CD14-positive monocyte (primary cell): Measurements from ENCODE around the gene SLC2A9. TPM values are rescaled to one million over a fixed set of nuclear protein-coding genes. Genes with fewer than 3 reads are reported as not detected.

Experiments used
- DNase-seq, 3 donors: peaks; one replicate each; pipeline ENCODE4 v3.0.0-alpha.2; 2011 to 2022
- H2AFZ ChIP-seq: 2 replicates; pipeline ENCODE4 v1.6.0; 2012; ENCODE audit warnings: mild to moderate bottlenecking, low read depth, low read length, inconsistent platforms; ENCODE audit not compliant: insufficient read depth, poor library complexity, severe bottlenecking
- H3K27ac ChIP-seq, 2 donors: 1 replicate in 1 of 2; 2 replicates in 1 of 2; pipeline ENCODE4 v1.5.1; 2012 to 2013; ENCODE audit warnings: low read length in 2 of 2, control low read depth in 1 of 2, inconsistent platforms in 1 of 2, low read depth in 1 of 2, mild to moderate bottlenecking in 1 of 2
- H3K27me3 ChIP-seq, 2 donors: one replicate each; pipeline versions ENCODE4 v1.6.0 to v1.6.1; 2011 to 2013; ENCODE audit warnings: low read length in 2 of 2; ENCODE audit not compliant: control insufficient read depth in 2 of 2, insufficient read depth in 2 of 2
- H3K36me3 ChIP-seq, 2 donors: replicated peaks in 1 of 2; 1 replicate in 1 of 2; 2 replicates in 1 of 2; pipeline versions ENCODE4 v1.5.1 to v1.6.1; 2012 to 2013; ENCODE audit warnings: low read length in 2 of 2, control low read depth in 1 of 2, inconsistent platforms in 1 of 2, mild to moderate bottlenecking in 1 of 2; ENCODE audit not compliant: insufficient read depth in 2 of 2, control insufficient read depth in 1 of 2
- H3K4me1 ChIP-seq, 2 donors: 1 replicate in 1 of 2; 2 replicates in 1 of 2; pipeline versions ENCODE4 v1.5.1 to v1.6.1; 2012 to 2013; ENCODE audit warnings: low read length in 2 of 2, control low read depth in 1 of 2, inconsistent platforms in 1 of 2, mild to moderate bottlenecking in 1 of 2, moderate library complexity in 1 of 2; ENCODE audit not compliant: insufficient read depth in 2 of 2, control insufficient read depth in 1 of 2
- H3K4me2 ChIP-seq: replicated peaks from 2 replicates; pipeline ENCODE3; 2012; ENCODE audit warnings: low read length, moderate library complexity, mild to moderate bottlenecking; ENCODE audit not compliant: poor library complexity, severe bottlenecking; ENCODE audit errors: extremely low read depth
- H3K4me3 ChIP-seq, 3 experiments: fragments of 200-600 bp in 1 of 3; sonication (generic) in 1 of 3; replicated peaks in 1 of 3; 1 replicate in 2 of 3; 2 replicates in 1 of 3; pipeline ENCODE4 v1.5.1; 2011 to 2013; ENCODE audit warnings: low read length in 3 of 3, mild to moderate bottlenecking in 3 of 3, control low read depth in 2 of 3, low read depth in 2 of 3, inconsistent platforms in 1 of 3, moderate library complexity in 1 of 3
- H3K79me2 ChIP-seq: 2 replicates; pipeline ENCODE4 v1.6.0; 2012; ENCODE audit warnings: mild to moderate bottlenecking, control low read depth, inconsistent platforms, low read length, moderate library complexity; ENCODE audit not compliant: insufficient read depth
- H3K9ac ChIP-seq: 2 replicates; pipeline ENCODE4 v1.6.0; 2017; ENCODE audit warnings: low read length, mild to moderate bottlenecking; ENCODE audit not compliant: insufficient read depth, poor library complexity, severe bottlenecking
- H3K9me3 ChIP-seq, 2 donors: replicated peaks in 1 of 2; 1 replicate in 1 of 2; 2 replicates in 1 of 2; pipeline versions ENCODE4 v1.5.1 to v1.6.1; 2012 to 2013; ENCODE audit warnings: low read length in 2 of 2, control low read depth in 1 of 2; ENCODE audit not compliant: control insufficient read depth in 1 of 2, insufficient read depth in 1 of 2
- H4K20me1 ChIP-seq: 2 replicates; pipeline ENCODE4 v1.6.0; 2012; ENCODE audit warnings: mild to moderate bottlenecking, low read length, control low read depth, moderate library complexity; ENCODE audit not compliant: insufficient read depth
- H3K27ac Mint-ChIP-seq, 7 donors: one replicate each; pipeline ENCODE4 v1.8.0; 2020; ENCODE audit warnings: mild to moderate bottlenecking in 7 of 7, mixed read lengths in 7 of 7, moderate library complexity in 6 of 7, inconsistent platforms in 2 of 7
- H3K27me3 Mint-ChIP-seq, 3 donors: one replicate each; pipeline ENCODE4 v1.8.0; 2021 to 2022; ENCODE audit warnings: low read depth in 3 of 3, mild to moderate bottlenecking in 3 of 3, mixed read lengths in 3 of 3, moderate library complexity in 3 of 3, inconsistent platforms in 1 of 3
- H3K36me3 Mint-ChIP-seq, 2 donors: one replicate each; pipeline ENCODE4 v1.8.0; 2020; ENCODE audit warnings: mixed read lengths in 2 of 2, inconsistent platforms in 1 of 2, mild to moderate bottlenecking in 1 of 2
- H3K4me1 Mint-ChIP-seq: one replicate; pipeline ENCODE4 v1.8.0; 2020; ENCODE audit warnings: mild to moderate bottlenecking, mixed read lengths
- H3K4me3 Mint-ChIP-seq, 2 donors: one replicate each; pipeline ENCODE4 v1.8.0; 2020; ENCODE audit warnings: mild to moderate bottlenecking in 2 of 2, mixed read lengths in 2 of 2, moderate library complexity in 1 of 2
- H3K9me3 Mint-ChIP-seq, 7 donors: one replicate each; pipeline ENCODE4 v1.8.0; 2020 to 2022; ENCODE audit warnings: mixed read lengths in 7 of 7, mild to moderate bottlenecking in 6 of 7, moderate library complexity in 6 of 7, inconsistent platforms in 2 of 7
- WGBS: methylation state at CpG from one replicate; pipeline ENCODE4 v1.1.5; 2013; ENCODE audit warnings: missing lambda C conversion rate; ENCODE audit not compliant: insufficient coverage; 5-methylcytosine and 5-hydroxymethylcytosine counted together
- intact Hi-C, 2 donors: fragments of 100-400 bp; cut with micrococcal nuclease; formaldehyde crosslinking; loops; one replicate each; pipeline versions ENCODE4 v1.15.0 to v1.15.1; 2023
- polyA plus RNA-seq, 3 donors: library from polyadenylated mRNA; depleted of rRNA in 1 of 3; unstranded in 2 of 3; stranded (reverse) in 1 of 3; fragments of 300-500 nt in 2 of 3; fragments of >200 nt in 1 of 3; fragmentation: Illumina TruSeq in 2 of 3; gene quantifications; 1 replicate in 2 of 3; 2 replicates in 1 of 3; pipeline ENCODE4 v1.2.3, GENCODE V29; 2012 to 2021
- TF ChIP-seq, protein P1 (sequence below): fragments of 200-600 bp; IDR thresholded peaks from one replicate; pipeline ENCODE4 v1.8.0; 2022; ENCODE audit warnings: antibody characterized with exemption, mild to moderate bottlenecking

The SLC2A9 gene
- polyA plus RNA-seq, 3 donors, result 27.3 to 38.6 (median 34.7) TPM

DNA sequence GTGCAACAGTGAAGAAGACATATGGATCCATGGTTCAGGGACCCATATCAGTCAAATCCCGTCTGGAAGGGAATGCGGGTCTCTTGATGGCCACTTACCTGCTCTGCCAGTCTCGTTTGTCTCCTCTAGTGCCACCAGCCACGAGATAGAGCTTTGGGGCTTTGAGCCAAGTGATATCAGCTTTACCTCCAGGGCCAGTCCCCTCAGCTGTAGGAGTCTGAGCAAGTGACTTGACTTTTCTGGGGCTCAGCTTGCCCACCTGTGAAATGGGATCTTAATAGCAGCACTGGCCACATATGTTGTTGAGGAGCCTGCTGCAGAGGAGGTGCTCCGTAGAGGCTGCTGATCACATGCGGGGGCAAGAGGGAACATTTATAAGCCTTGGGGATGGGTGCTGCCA is 1.2 kb downstream of the SLC2A9 start:
- peaks cover 55% of the 10 kb centered on the region for H3K79me2 ChIP-seq
- H3K27me3 Mint-ChIP-seq, result peaks cover 0 to 2% (median 0%) of the 10 kb centered on the region in 3 donors
- H3K4me3 ChIP-seq, result peak overlapping the region in 1 of 3 experiments; percentile 74
- TF ChIP-seq, protein P1, sequence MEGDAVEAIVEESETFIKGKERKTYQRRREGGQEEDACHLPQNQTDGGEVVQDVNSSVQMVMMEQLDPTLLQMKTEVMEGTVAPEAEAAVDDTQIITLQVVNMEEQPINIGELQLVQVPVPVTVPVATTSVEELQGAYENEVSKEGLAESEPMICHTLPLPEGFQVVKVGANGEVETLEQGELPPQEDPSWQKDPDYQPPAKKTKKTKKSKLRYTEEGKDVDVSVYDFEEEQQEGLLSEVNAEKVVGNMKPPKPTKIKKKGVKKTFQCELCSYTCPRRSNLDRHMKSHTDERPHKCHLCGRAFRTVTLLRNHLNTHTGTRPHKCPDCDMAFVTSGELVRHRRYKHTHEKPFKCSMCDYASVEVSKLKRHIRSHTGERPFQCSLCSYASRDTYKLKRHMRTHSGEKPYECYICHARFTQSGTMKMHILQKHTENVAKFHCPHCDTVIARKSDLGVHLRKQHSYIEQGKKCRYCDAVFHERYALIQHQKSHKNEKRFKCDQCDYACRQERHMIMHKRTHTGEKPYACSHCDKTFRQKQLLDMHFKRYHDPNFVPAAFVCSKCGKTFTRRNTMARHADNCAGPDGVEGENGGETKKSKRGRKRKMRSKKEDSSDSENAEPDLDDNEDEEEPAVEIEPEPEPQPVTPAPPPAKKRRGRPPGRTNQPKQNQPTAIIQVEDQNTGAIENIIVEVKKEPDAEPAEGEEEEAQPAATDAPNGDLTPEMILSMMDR, result no peak
- peak overlapping the region; percentile 87 to 99 (median 97) for H3K27ac Mint-ChIP-seq
- no peak overlapping the region for H3K9ac ChIP-seq
- H3K27me3 ChIP-seq, result no peaks in the 10 kb centered on the region
- no peaks in the 10 kb centered on the region for H3K9me3 ChIP-seq
- H3K4me2 ChIP-seq, result peak overlapping the region; percentile 81
- peaks cover 25 to 32% of the 10 kb centered on the region in 2 donors for H3K36me3 Mint-ChIP-seq
- WGBS, result 93% methylated on average over 6 of the region's 6 CpGs
- no peaks in the 10 kb centered on the region for H3K9me3 Mint-ChIP-seq
- peaks cover 77% of the 10 kb centered on the region for H3K4me1 Mint-ChIP-seq
- peaks cover 70 to 74% of the 10 kb centered on the region in 2 donors for H3K4me1 ChIP-seq
- H2AFZ ChIP-seq, result peak overlapping the region; percentile 81
- peaks cover 24% of the 10 kb centered on the region for H4K20me1 ChIP-seq
- peaks cover 24 to 27% of the 10 kb centered on the region in 2 donors for H3K36me3 ChIP-seq
- intact Hi-C loops, result loop anchor here (5.0 kb wide), 1 partner anchor 97 kb away; the partner anchor contains the start of gene WDR1 (in 2 of the 2)
- H3K27ac ChIP-seq, result peak overlapping the region; percentile 95
- no peak for DNase-seq
- H3K4me3 Mint-ChIP-seq, result peak overlapping the region; percentile 47 to 93

DNA sequence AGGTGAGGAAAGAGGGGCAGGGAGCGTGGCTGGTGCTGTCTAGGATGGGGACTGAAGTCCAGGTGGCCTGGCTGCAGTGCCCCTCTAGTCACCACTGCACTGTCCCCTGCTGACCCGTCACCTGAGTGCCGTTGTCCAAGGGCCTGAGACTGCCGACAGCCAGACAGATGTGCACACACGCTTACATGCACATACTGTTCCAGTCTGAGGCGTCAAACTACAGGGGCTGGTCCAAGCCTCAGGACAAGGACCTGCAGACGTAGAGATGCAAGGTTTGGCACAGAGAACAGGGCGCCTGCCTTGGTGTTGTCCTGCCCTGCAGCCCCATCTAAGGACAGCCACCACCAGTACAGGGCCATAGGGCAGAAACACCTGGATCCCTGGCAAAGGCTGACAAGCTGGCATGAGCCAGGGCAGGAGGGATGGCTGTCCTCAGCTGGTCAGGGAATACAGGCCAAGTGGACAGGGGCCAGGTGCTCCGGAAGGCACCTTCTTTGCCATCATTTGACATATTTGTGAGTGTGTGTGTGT is 1.7 kb downstream of the SLC2A9 start:
- intact Hi-C loops, result loop anchor here (1.0 to 5.0 kb wide), 4 partner anchors 43 to 252 kb away; partner anchors contain the start of gene WDR1 (in 2 of the 2)
- H3K79me2 ChIP-seq, result peaks cover 55% of the 10 kb centered on the region
- H3K9me3 ChIP-seq, result no peaks in the 10 kb centered on the region
- peak overlapping the region; percentile 79 for H2AFZ ChIP-seq
- Mint-ChIP-seq H3K36me3 (peaks cover 27 to 35% of the 10 kb centered on the region in 2 donors), H3K27ac (peak overlapping the region; percentile 97 to 99 (median 97)), H3K4me3 (peak overlapping the region; percentile 78 to 92), H3K9me3 (no peaks in the 10 kb centered on the region), H3K27me3 (peaks cover 0 to 2% (median 0%) of the 10 kb centered on the region in 3 donors), H3K4me1 (peaks cover 74% of the 10 kb centered on the region)
- H3K36me3 ChIP-seq, result peaks cover 26 to 32% of the 10 kb centered on the region in 2 donors
- peak overlapping the region; percentile 73 for H3K9ac ChIP-seq
- peaks cover 29% of the 10 kb centered on the region for H4K20me1 ChIP-seq
- H3K27me3 ChIP-seq, result no peaks in the 10 kb centered on the region
- H3K4me3 ChIP-seq, result peak overlapping the region; percentile 13 to 69 (median 51)
- 81% methylated on average over 9 of the region's 9 CpGs for WGBS
- TF ChIP-seq, protein P1, result no peak
- H3K4me2 ChIP-seq, result peak overlapping the region; percentile 81
- H3K4me1 ChIP-seq, result peaks cover 64 to 69% of the 10 kb centered on the region in 2 donors
- no peak for DNase-seq
- H3K27ac ChIP-seq, result peak overlapping the region; percentile 95
